ENCODE data around the gene TBRG4. TPM values are rescaled to one million over a fixed set of nuclear protein-coding genes. Genes with fewer than 3 reads are reported as not detected.

The TBRG4 gene
- total RNA-seq, 1 experiment from 2014 or later, result 127 TPM

- H3K4me1 ChIP-seq (ENCODE audit: insufficient read depth, low read length), result no peaks in the 10 kb centered on the region
- no peak overlapping the region for H3T11ph ChIP-seq (ENCODE audit: low read length)
- H3K79me1 ChIP-seq (ENCODE audit: insufficient read depth, low read depth, low read length, poor library complexity, severe bottlenecking), result no peaks in the 10 kb centered on the region
- peaks cover 1% of the 10 kb centered on the region; the same call in 1 of the 2 replicates for H3K79me2 ChIP-seq (ENCODE audit: insufficient read depth, low read length)
- no peak overlapping the region for H2BK12ac ChIP-seq (ENCODE audit: insufficient read length, low read depth, low read length)
- no peak overlapping the region for H4K5ac ChIP-seq (ENCODE audit: insufficient read length, low read depth, low read length)
- no peak overlapping the region for H2BK5ac ChIP-seq (ENCODE audit: insufficient read length, low read length)
- no peaks in the 10 kb centered on the region for H3K27me3 Mint-ChIP-seq (ENCODE audit: low read depth)
- no peak overlapping the region for H2AK5ac ChIP-seq (ENCODE audit: insufficient read length, low read length)
- no peak overlapping the region for H2BK120ac ChIP-seq (ENCODE audit: low read depth, low read length, poor library complexity, severe bottlenecking)
- H3K27ac ChIP-seq (ENCODE audit: insufficient read length, low read depth, low read length), result no peak overlapping the region
- H3K9me3 Mint-ChIP-seq, result no peaks in the 10 kb centered on the region
- H4K91ac ChIP-seq (ENCODE audit: insufficient read length, low read depth, low read length), result no peak overlapping the region
- WGBS (ENCODE audit: extremely low coverage, insufficient read length, low lambda C conversion rate), result no CpG with 5 or more reads among the region's 5 CpGs
- H3K9me3 ChIP-seq (ENCODE audit: control insufficient read depth, low read depth, low read length), result no peaks in the 10 kb centered on the region
- H3K4ac ChIP-seq (ENCODE audit: low read depth, low read length), result no peak overlapping the region
- no peak for DNase-seq
- no peak for TF ChIP-seq CTCF (conservative IDR thresholded peaks at IDR 0.05)
- no peak overlapping the region for H3K18ac ChIP-seq (ENCODE audit: insufficient read length, low read depth, low read length)
- H2BK15ac ChIP-seq (ENCODE audit: low read depth, low read length), result no peak overlapping the region
- H4K20me1 ChIP-seq (ENCODE audit: control insufficient read depth, insufficient read depth, insufficient read length), result no peaks in the 10 kb centered on the region
- H2BK20ac ChIP-seq (ENCODE audit: low read depth, low read length, poor library complexity, severe bottlenecking), result no peak overlapping the region
- no peak overlapping the region for H3K4me3 Mint-ChIP-seq
- H4K8ac ChIP-seq (replicated peaks; ENCODE audit: insufficient read length, low read depth, low read length), result no peak overlapping the region
- no peak overlapping the region for H3K14ac ChIP-seq (ENCODE audit: insufficient read depth, low read length)
- H3K23ac ChIP-seq (ENCODE audit: insufficient read length, low read depth, low read length), result no peak overlapping the region
- H3K23me2 ChIP-seq (ENCODE audit: insufficient read length, low read depth, low read length, poor library complexity, severe bottlenecking), result no peaks in the 10 kb centered on the region
- H3K56ac ChIP-seq (ENCODE audit: insufficient read length, low read depth, low read length), result no peak overlapping the region
- no peak overlapping the region for H3K9ac ChIP-seq (ENCODE audit: extremely low read depth, insufficient read length, low read length)
- no peaks in the 10 kb centered on the region for H3K4me1 Mint-ChIP-seq
- no peaks in the 10 kb centered on the region for H3K27me3 ChIP-seq (ENCODE audit: insufficient read depth, low read length)
- no peak overlapping the region; a peak in 1 of 7 replicates for H3K27ac Mint-ChIP-seq
- no peak overlapping the region for H2AFZ ChIP-seq (ENCODE audit: low read length)
- H3K4me2 ChIP-seq (ENCODE audit: insufficient read depth, insufficient read length, low read length), result no peak overlapping the region
- no peaks in the 10 kb centered on the region; a peak in 1 of 7 replicates for H3K36me3 Mint-ChIP-seq (ENCODE audit: insufficient read depth in 1 of 3, low read depth in 3 of 3)
Measured at GRCh38 chr7:45055594-45056219, 55.8 kb downstream of the TBRG4 start.

Data from H9 (cell line).